HG03442 (cell line): ENCODE measurements around the gene GPR141.

Source experiments
- ATAC-seq: cut with Tn5 transposase; IDR thresholded peaks from one replicate; pipeline ENCODE4 v1.9.1; 2021; ENCODE audit warnings: mild to moderate bottlenecking, moderate library complexity; ENCODE audit not compliant: unreplicated experiment

GPR141 gene, protein sequence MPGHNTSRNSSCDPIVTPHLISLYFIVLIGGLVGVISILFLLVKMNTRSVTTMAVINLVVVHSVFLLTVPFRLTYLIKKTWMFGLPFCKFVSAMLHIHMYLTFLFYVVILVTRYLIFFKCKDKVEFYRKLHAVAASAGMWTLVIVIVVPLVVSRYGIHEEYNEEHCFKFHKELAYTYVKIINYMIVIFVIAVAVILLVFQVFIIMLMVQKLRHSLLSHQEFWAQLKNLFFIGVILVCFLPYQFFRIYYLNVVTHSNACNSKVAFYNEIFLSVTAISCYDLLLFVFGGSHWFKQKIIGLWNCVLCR

GRCh38 chr7:37683246-37684120 is at the start of gene GPR141:
GPR141 (plus strand) TSS chr7:37683766; CDS start chr7:37740394, 56,628 bp downstream.
- ATAC-seq, result peak; percentile 96

GRCh38 chr7:37635346-37635745 is 48.2 kb upstream of the GPR141 start:
- no peak for ATAC-seq

- no peak for ATAC-seq
Observed at GRCh38 chr7:37642028-37642540, 41.5 kb upstream of the GPR141 start.

DNA sequence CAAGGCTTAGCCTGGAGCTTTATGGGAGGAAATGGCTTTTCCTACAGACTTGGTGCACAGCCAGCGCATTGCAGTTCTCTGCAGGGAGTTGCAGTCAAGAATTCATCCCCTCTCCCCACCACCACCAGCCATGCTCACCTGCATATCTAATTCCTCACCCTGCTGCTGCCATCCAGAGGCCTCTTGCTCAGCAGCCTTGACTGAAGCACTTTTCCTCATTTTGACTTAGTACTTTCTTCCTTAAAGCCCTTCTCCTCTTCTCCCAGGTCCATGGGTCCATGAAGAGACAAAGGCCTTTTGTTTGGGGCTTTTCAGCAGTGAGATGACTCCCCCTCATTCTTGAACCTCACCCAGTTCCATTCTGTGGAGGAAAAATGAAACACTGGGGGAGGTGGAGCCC is 39.7 kb upstream of the GPR141 start:
- ATAC-seq, result no peak

- ATAC-seq, result no peak
Observed at GRCh38 chr7:37645282-37646050, 38.1 kb upstream of the GPR141 start.

DNA sequence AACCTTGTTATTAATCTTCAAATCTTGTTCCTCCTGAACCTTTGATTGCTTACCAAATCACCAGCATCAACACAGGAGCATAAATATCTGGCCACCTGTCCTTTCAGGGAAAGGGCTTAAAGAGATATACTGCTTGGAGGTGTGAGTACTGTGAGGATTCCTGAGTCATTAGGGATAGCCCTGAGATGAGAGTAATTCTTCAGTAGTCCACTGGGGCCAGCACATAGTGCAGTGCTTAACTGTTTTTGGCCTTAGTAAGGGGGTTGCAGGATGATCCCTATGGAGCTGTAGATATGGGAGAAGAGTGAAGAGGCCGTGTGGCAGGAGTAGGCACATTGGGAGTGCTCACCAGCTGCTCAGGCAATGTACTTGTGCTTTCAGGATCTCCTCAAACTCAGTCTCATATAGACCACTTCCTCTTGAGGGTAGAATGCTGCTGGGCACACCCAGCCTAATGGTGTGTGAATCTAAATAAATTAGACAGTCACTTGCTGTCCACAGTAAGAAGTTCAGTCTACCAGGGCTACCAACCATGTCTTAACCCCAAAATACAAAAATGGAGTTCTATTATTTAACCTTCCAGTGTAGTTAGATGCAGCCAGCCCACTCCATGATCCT is 26.5 kb upstream of the GPR141 start:
- ATAC-seq, result peak; percentile 82

DNA sequence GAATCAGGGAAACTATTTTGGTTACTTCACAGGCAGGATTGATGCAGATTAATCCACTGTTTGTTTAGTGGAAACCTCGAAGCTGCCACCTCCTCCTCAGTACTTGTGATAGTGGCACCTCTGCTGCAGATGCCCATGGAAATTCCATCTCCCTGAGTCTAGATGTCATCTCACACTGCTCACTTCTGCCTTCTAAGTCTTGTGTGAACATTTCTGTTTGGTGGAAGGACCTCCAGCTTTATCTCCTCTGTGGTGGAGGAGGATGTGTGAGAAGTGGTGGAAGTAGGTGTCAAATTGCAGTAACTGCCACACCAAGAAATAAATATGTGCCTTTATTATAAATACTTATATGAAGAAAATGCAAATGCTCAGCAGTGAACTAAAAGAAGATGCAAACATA is 25.8 kb upstream of the GPR141 start:
- ATAC-seq, result no peak

GRCh38 chr7:37659971-37660565 is 23.5 kb upstream of the GPR141 start:
- no peak for ATAC-seq

- ATAC-seq, result no peak
Observed at GRCh38 chr7:37660614-37661013, 23.0 kb upstream of the GPR141 start.

- no peak for ATAC-seq
Observed at GRCh38 chr7:37663693-37664092, 19.9 kb upstream of the GPR141 start.

DNA sequence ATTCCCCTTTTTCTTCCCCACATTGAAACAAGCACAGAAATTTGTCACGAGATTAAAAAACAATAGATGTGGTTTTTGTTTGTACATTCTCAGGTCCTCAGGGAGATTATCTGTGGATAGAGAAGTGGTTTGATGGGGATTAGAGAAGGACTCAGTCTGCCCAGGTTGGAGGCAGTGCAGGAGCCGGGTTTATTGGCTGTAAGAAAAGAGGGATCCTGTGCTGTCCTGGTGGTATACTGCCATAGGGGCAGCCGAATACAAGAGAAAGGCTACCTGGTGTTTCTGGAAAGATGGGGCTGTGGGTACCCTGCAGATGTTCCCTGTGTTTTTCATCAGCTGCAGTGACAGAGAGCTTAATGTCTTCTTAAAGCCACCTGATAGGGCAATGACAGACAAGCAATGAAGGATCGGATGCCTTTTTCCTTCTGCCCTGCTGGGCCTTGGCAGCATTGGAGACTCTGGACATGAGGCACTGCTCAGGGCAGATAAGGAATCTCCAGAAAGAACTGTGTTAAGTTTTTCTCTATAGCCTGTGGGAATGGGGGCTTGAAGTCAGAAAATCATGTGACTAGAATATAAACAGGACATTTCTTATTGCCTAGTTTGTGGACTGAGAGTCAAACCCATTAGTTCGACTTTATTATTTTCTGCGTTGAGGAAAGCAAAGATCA is 18.1 kb upstream of the GPR141 start:
- ATAC-seq, result no peak

- ATAC-seq, result no peak
Observed at GRCh38 chr7:37666026-37666799, 17.4 kb upstream of the GPR141 start.

- ATAC-seq, result no peak
Observed at GRCh38 chr7:37669818-37670217, 13.7 kb upstream of the GPR141 start.

GRCh38 chr7:37670436-37670835 is 13.1 kb upstream of the GPR141 start:
- no peak for ATAC-seq

DNA sequence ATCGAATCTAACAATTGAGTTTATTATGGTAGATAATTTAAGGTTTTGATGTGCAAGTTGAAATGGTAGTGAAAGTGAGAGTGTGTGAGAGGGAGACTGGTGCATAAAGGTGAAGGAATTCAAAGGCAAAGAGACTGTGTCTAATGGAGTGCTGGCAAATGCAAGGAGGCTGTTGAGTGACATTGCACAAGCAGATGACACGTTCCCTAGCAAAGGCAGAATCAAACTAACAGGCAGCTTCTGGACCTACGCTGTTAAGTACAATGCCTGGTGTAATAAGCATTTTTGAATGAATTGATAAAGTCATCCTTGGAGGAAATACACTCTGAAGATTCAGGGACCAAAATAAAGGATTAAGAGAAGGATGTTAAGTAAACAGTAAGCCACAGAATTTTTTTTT is 11.7 kb upstream of the GPR141 start:
- no peak for ATAC-seq

GRCh38 chr7:37672926-37673325 is 10.6 kb upstream of the GPR141 start:
- no peak for ATAC-seq

DNA sequence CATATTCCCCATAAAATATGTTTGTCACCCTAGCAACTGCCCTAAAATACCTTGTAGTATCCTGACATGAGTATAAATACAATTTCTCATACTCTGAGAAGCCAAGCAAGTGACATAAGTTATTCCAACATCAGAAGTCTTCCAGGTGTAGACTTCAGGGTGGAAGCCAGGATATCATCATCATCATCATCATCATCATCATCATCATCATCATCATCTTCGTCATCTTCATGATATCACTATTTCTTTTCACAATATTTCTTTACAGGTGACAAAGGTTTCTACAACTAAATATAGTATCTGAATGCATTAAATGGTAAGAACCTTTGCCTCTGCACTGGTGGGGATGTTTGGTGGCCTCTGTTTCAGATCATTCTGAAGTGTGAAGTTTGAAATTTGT is 10.0 kb upstream of the GPR141 start:
- no peak for ATAC-seq

DNA sequence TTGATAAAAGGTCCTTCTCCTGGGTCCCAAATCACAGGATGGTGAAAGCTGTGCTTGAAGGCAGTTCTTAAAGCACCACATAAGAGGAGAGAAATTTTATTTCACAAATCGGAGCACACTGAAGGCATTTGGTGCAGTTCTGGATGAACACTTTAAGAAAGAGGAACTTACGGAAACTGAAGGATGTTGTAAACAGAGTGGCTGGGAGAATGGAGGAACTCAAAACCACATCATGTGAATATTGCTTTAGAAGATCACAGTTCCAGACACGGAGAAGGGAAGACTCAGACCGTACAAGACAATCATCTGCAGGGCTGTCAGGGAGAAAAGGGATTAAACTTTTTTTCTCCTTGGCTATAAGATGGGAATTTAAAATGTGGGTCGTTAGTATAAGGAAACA is 9.0 kb upstream of the GPR141 start:
- ATAC-seq, result no peak

GRCh38 chr7:37675749-37676148 is 7.8 kb upstream of the GPR141 start:
- ATAC-seq, result no peak
